Left colon (tissue), 2 donors: ENCODE results near the gene APBA3. TPM values are rescaled to one million over a fixed set of nuclear protein-coding genes. Genes with fewer than 3 reads are reported as not detected.

ENCODE experiments used
- ATAC-seq: fragments of 200-7000 bp; cut with Tn5 transposase; one replicate; pipeline ENCODE4 v1.9.1; 2020; ENCODE audit warnings: mild to moderate bottlenecking, moderate library complexity
- DNase-seq, 2 donors: peaks; one replicate each; pipeline ENCODE4 v3.0.0-alpha.2; 2020
- intact Hi-C, 2 donors: fragments of 100-400 bp; cut with DNase I in 1 of 2; cut with micrococcal nuclease in 1 of 2; formaldehyde crosslinking; loops; one replicate each; pipeline versions ENCODE4 v1.11.2 to v1.14.0; 2022; cut with DNase I, micrococcal nuclease
- total RNA-seq, 2 donors: library from RNA; stranded (reverse); fragmentation: NEBNext Ultra II Directional; extraction: Animal tissue kit (Norgen Biotek cat#: 25700); gene quantifications; one replicate each; pipeline ENCODE4 v1.2.1, GENCODE V29; 2021
- donor health status: DM: no; HTN: no; CAD: no.
- donor health status: DM: yes; HTN: yes; CAD: no.

Gene APBA3
- total RNA-seq, 2 donors from 2014 or later, result 15.4 to 17.5 TPM

- intact Hi-C loops, result no loop called here
- no peak for ATAC-seq
- no peak for DNase-seq
Observed at GRCh38 chr19:3790941-3791340, 29.4 kb upstream of the APBA3 start.

- intact Hi-C loops, result no loop called here
- DNase-seq (no peak), ATAC-seq (no peak)
Observed at GRCh38 chr19:3790209-3790734, 28.8 kb upstream of the APBA3 start.

- no peak for DNase-seq
- ATAC-seq, result no peak
- intact Hi-C loops, result no loop called here
Observed at GRCh38 chr19:3788996-3789778, 27.7 kb upstream of the APBA3 start.

GRCh38 chr19:3785938-3786824 lies 24.7 kb upstream of the APBA3 start, which contains the start of gene MATK:
MATK (minus strand) TSS chr19:3786381; CDS start chr19:3785135, 1,246 bp downstream.
- intact Hi-C loops, result no loop called here
- DNase-seq, result no peak

GRCh38 chr19:3785451-3785937 lies 24.0 kb upstream of the APBA3 start:
- intact Hi-C loops, result no loop called here
- ATAC-seq, result no peak
- DNase-seq, result no peak

More at GRCh38 chr19:3785938-3786824, 24.7 kb upstream of the APBA3 start, which contains the start of gene MATK:
- ATAC-seq, result no peak

- DNase-seq, result no peak
- intact Hi-C loops, result no loop called here
- ATAC-seq, result no peak
Observed at GRCh38 chr19:3784607-3785450, 23.3 kb upstream of the APBA3 start.

GRCh38 chr19:3783660-3784584 lies 22.4 kb upstream of the APBA3 start:
- intact Hi-C loops, result no loop called here
- no peak for DNase-seq

GRCh38 chr19:3782903-3783302 lies 21.4 kb upstream of the APBA3 start:
- ATAC-seq (no peak), DNase-seq (no peak)
- intact Hi-C loops, result no loop called here

More at GRCh38 chr19:3783660-3784584, 22.4 kb upstream of the APBA3 start:
- no peak for ATAC-seq

GRCh38 chr19:3782330-3782729 lies 20.8 kb upstream of the APBA3 start:
- no peak for ATAC-seq
- DNase-seq, result no peak
- intact Hi-C loops, result no loop called here

- ATAC-seq (no peak), DNase-seq (no peak)
- intact Hi-C loops, result no loop called here
Observed at GRCh38 chr19:3781603-3782002, 20.1 kb upstream of the APBA3 start.

- DNase-seq, result no peak
- intact Hi-C loops, result no loop called here
- no peak for ATAC-seq
Observed at GRCh38 chr19:3780786-3781304, 19.4 kb upstream of the APBA3 start.

GRCh38 chr19:3778899-3779723 lies 17.6 kb upstream of the APBA3 start:
- ATAC-seq (no peak), DNase-seq (no peak)
- intact Hi-C loops, result no loop called here

GRCh38 chr19:3778104-3778867 lies 16.8 kb upstream of the APBA3 start:
- DNase-seq (no peak), ATAC-seq (no peak)
- intact Hi-C loops, result no loop called here

- intact Hi-C loops, result no loop called here
- DNase-seq (no peak), ATAC-seq (no peak)
Observed at GRCh38 chr19:3776479-3777040, 15.1 kb upstream of the APBA3 start.

- intact Hi-C loops, result no loop called here
- DNase-seq, result no peak
- ATAC-seq, result no peak
Observed at GRCh38 chr19:3775831-3776230, 14.3 kb upstream of the APBA3 start.

- intact Hi-C loops, result no loop called here
- ATAC-seq (no peak), DNase-seq (no peak)
Observed at GRCh38 chr19:3775374-3775711, 13.9 kb upstream of the APBA3 start.
